PC-9 (cell line): ENCODE results near the gene RIMBP2. TPM values are rescaled to one million over a fixed set of nuclear protein-coding genes. Genes with fewer than 3 reads are reported as not detected.

Source experiments
- BruUV-seq: library from RNA; stranded (reverse); fragments of 400-500 nt; replicated peaks from 2 replicates; lab custom pipeline; 2021; lab: Mats Ljungman, UMichigan
- CTCF ChIA-PET: fragments of 300-600 bp; sonication (Branson Sonifier 250); formaldehyde crosslinking; loops from one replicate; lab custom pipeline; 2022; ENCODE audit warnings: antibody characterized with exemption; lab: Charles Lee
- POLR2A ChIA-PET: fragments of 300-600 bp; sonication (Branson Sonifier 250); formaldehyde crosslinking; loops from one replicate; lab custom pipeline; 2022; ENCODE audit warnings: antibody characterized with exemption; ENCODE audit not compliant: unreplicated experiment; lab: Charles Lee
- DNase-seq, 2 experiments: peaks; one replicate each; pipeline versions ENCODE4 v3.0.0 to v3.0.0-alpha.2; 2015 to 2022; ENCODE audit warnings: mixed read lengths in 1 of 2
- H2AFZ ChIP-seq: fragments of 200-600 bp; sonication (generic); 2 replicates; pipeline ENCODE4 v1.8.1; 2017; ENCODE audit warnings: antibody characterized with exemption
- H3F3A ChIP-seq: fragments of 200-600 bp; sonication (generic); 2 replicates; pipeline ENCODE4 v1.8.1; 2017; ENCODE audit warnings: antibody characterized with exemption, mild to moderate bottlenecking, low read depth; ENCODE audit not compliant: insufficient read depth
- H3K27ac ChIP-seq: fragments of 200-600 bp; sonication (generic); 2 replicates; pipeline ENCODE4 v1.6.1; 2016; ENCODE audit warnings: mixed run types
- H3K27me3 ChIP-seq: fragments of 200-600 bp; sonication (generic); 2 replicates; pipeline ENCODE4 v1.6.1; 2016; ENCODE audit warnings: low read depth, mixed run types; ENCODE audit not compliant: insufficient read depth
- H3K36me3 ChIP-seq: fragments of 200-600 bp; sonication (generic); 2 replicates; pipeline ENCODE4 v1.6.1; 2016; ENCODE audit warnings: low read depth, mixed run types
- H3K4me1 ChIP-seq: fragments of 200-600 bp; sonication (generic); replicated peaks from 2 replicates; pipeline ENCODE4 v1.6.1; 2016; ENCODE audit warnings: mixed run types; ENCODE audit not compliant: insufficient read depth
- H3K4me2 ChIP-seq: fragments of 200-600 bp; sonication (generic); 2 replicates; pipeline ENCODE4 v1.6.1; 2017; ENCODE audit warnings: mixed run types
- H3K4me3 ChIP-seq: fragments of 200-600 bp; sonication (generic); 2 replicates; pipeline ENCODE4 v1.6.1; 2016; ENCODE audit warnings: mixed run types
- H3K79me2 ChIP-seq: fragments of 200-600 bp; sonication (generic); 2 replicates; pipeline ENCODE4 v1.6.1; 2017; ENCODE audit warnings: low read depth, mixed run types
- H3K9me2 ChIP-seq: fragments of 200-600 bp; sonication (generic); 2 replicates; pipeline ENCODE4 v1.8.1; 2017; ENCODE audit warnings: mild to moderate bottlenecking; ENCODE audit not compliant: insufficient read depth
- H3K9me3 ChIP-seq: fragments of 200-600 bp; sonication (generic); 2 replicates; pipeline ENCODE4 v1.8.1; 2016; ENCODE audit warnings: low read depth; ENCODE audit not compliant: insufficient read depth
- H4K20me1 ChIP-seq: fragments of 200-600 bp; sonication (generic); 2 replicates; pipeline ENCODE4 v1.8.1; 2017; ENCODE audit not compliant: insufficient read depth
- EZH2 ChIP-seq: fragments of 200-600 bp; sonication (generic); IDR thresholded peaks from 2 replicates; pipeline ENCODE4 v1.8.0; 2017; ENCODE audit warnings: antibody characterized with exemption, low read depth
- intact Hi-C: fragments of 100-400 bp; cut with micrococcal nuclease; formaldehyde crosslinking; loops from one replicate; pipeline ENCODE4 v1.10.0; 2022; ENCODE audit not compliant: unreplicated experiment
- total RNA-seq: library from RNA; stranded (reverse); gene quantifications from 2 replicates; pipeline ENCODE4 v1.2.3, GENCODE V29; 2021
- TF ChIP-seq, protein P1 (sequence below): fragments of 200-600 bp; sonication (generic); conservative IDR thresholded peaks from 2 replicates; pipeline ENCODE4 v1.6.1; 2017; ENCODE audit warnings: mixed run types, antibody characterized with exemption, mild to moderate bottlenecking, moderate library complexity

Gene RIMBP2
- total RNA-seq, 1 experiment from 2014 or later = not detected

- intact Hi-C loops = no loop called here
- H3K4me3 ChIP-seq = no peak overlapping the region
- CTCF ChIA-PET = no interaction called here
- POLR2A ChIA-PET = no interaction called here
- H3F3A ChIP-seq = no peaks in the 10 kb centered on the region
- H3K9me2 ChIP-seq = no peaks in the 10 kb centered on the region
- no peak for TF ChIP-seq EZH2
- TF ChIP-seq, protein P1, sequence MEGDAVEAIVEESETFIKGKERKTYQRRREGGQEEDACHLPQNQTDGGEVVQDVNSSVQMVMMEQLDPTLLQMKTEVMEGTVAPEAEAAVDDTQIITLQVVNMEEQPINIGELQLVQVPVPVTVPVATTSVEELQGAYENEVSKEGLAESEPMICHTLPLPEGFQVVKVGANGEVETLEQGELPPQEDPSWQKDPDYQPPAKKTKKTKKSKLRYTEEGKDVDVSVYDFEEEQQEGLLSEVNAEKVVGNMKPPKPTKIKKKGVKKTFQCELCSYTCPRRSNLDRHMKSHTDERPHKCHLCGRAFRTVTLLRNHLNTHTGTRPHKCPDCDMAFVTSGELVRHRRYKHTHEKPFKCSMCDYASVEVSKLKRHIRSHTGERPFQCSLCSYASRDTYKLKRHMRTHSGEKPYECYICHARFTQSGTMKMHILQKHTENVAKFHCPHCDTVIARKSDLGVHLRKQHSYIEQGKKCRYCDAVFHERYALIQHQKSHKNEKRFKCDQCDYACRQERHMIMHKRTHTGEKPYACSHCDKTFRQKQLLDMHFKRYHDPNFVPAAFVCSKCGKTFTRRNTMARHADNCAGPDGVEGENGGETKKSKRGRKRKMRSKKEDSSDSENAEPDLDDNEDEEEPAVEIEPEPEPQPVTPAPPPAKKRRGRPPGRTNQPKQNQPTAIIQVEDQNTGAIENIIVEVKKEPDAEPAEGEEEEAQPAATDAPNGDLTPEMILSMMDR = no peak
- peaks cover 90% of the 10 kb centered on the region for H3K27me3 ChIP-seq
- no peak for DNase-seq
- H3K27ac ChIP-seq = no peak overlapping the region
- no peaks in the 10 kb centered on the region for H3K36me3 ChIP-seq
- no peak overlapping the region for H3K4me2 ChIP-seq
- no peaks in the 10 kb centered on the region for H3K4me1 ChIP-seq
- no peaks in the 10 kb centered on the region for H3K9me3 ChIP-seq
- H4K20me1 ChIP-seq = no peaks in the 10 kb centered on the region
- no peaks in the 10 kb centered on the region for H3K79me2 ChIP-seq
- no peak overlapping the region for H2AFZ ChIP-seq
- no TSS peak for BruUV-seq
These were observed 11.5 kb downstream of the RIMBP2 start for GRCh38 chr12:130704606-130705005.

GRCh38 chr12:130703733-130704375 lies 12.2 kb downstream of the RIMBP2 start:
- H3K4me1 ChIP-seq = no peaks in the 10 kb centered on the region
- H3K27ac ChIP-seq = no peak overlapping the region
- H3K4me3 ChIP-seq = no peak overlapping the region
- no peak overlapping the region for H2AFZ ChIP-seq
- no peaks in the 10 kb centered on the region for H3K9me2 ChIP-seq
- H3K4me2 ChIP-seq = no peak overlapping the region
- CTCF ChIA-PET = no interaction called here
- H3K9me3 ChIP-seq = no peaks in the 10 kb centered on the region
- peaks cover 83% of the 10 kb centered on the region for H3K27me3 ChIP-seq
- TF ChIP-seq EZH2 = no peak
- TF ChIP-seq, protein P1 = no peak
- DNase-seq = no peak
- intact Hi-C loops = no loop called here
- no peaks in the 10 kb centered on the region for H3K36me3 ChIP-seq
- no peaks in the 10 kb centered on the region for H4K20me1 ChIP-seq
- no peaks in the 10 kb centered on the region for H3F3A ChIP-seq
- H3K79me2 ChIP-seq = no peaks in the 10 kb centered on the region
- BruUV-seq = no TSS peak
- POLR2A ChIA-PET = no interaction called here

GRCh38 chr12:130702966-130703732 lies 12.9 kb downstream of the RIMBP2 start:
- H3F3A ChIP-seq = no peaks in the 10 kb centered on the region
- CTCF ChIA-PET = no interaction called here
- BruUV-seq = no TSS peak

More at GRCh38 chr12:130702966-130703732, 12.9 kb downstream of the RIMBP2 start:
- TF ChIP-seq EZH2 = no peak
- TF ChIP-seq, protein P1 = no peak
- Histone ChIP-seq H3K9me3 (no peaks in the 10 kb centered on the region), H3K9me2 (no peaks in the 10 kb centered on the region), H4K20me1 (no peaks in the 10 kb centered on the region), H3K36me3 (no peaks in the 10 kb centered on the region), H3K27me3 (peaks cover 79% of the 10 kb centered on the region), H3K4me2 (no peak overlapping the region), H3K79me2 (no peaks in the 10 kb centered on the region), H3K4me1 (no peaks in the 10 kb centered on the region), H3K27ac (no peak overlapping the region), H3K4me3 (no peak overlapping the region), H2AFZ (no peak overlapping the region)
- DNase-seq = no peak
- intact Hi-C loops = no loop called here
- POLR2A ChIA-PET = no interaction called here
